ENCODE results near the gene RNU11.

- TF ChIP-seq, protein P1, sequence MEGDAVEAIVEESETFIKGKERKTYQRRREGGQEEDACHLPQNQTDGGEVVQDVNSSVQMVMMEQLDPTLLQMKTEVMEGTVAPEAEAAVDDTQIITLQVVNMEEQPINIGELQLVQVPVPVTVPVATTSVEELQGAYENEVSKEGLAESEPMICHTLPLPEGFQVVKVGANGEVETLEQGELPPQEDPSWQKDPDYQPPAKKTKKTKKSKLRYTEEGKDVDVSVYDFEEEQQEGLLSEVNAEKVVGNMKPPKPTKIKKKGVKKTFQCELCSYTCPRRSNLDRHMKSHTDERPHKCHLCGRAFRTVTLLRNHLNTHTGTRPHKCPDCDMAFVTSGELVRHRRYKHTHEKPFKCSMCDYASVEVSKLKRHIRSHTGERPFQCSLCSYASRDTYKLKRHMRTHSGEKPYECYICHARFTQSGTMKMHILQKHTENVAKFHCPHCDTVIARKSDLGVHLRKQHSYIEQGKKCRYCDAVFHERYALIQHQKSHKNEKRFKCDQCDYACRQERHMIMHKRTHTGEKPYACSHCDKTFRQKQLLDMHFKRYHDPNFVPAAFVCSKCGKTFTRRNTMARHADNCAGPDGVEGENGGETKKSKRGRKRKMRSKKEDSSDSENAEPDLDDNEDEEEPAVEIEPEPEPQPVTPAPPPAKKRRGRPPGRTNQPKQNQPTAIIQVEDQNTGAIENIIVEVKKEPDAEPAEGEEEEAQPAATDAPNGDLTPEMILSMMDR (IDR thresholded peaks at IDR 0.05), result no peak
- TF ChIP-seq POLR2A (IDR thresholded peaks at IDR 0.05), result no peak
Observed at GRCh38 chr1:28666806-28667205, 18.4 kb downstream of the RNU11 start.

Measured in body of pancreas (tissue), 4 donors.